Hepatocyte (in vitro differentiated cells): ENCODE results near the gene SLC26A1. TPM values are rescaled to one million over a fixed set of nuclear protein-coding genes. Genes with fewer than 3 reads are reported as not detected.

Experiments
- DNase-seq: peaks from one replicate; pipeline ENCODE4 v3.0.0-alpha.2; 2016; ENCODE audit warnings: low spot score
- H2AFZ ChIP-seq: fragments of 200-600 bp; sonication (generic); 2 replicates; pipeline ENCODE4 v1.6.0; 2016; ENCODE audit warnings: antibody characterized with exemption, mild to moderate bottlenecking
- H3K27ac ChIP-seq: fragments of 200-600 bp; sonication (generic); 2 replicates; pipeline ENCODE4 v1.5.1; 2016; ENCODE audit warnings: mild to moderate bottlenecking
- H3K27me3 ChIP-seq: fragments of 200-600 bp; sonication (generic); 2 replicates; pipeline ENCODE4 v1.6.1; 2016
- H3K36me3 ChIP-seq: fragments of 200-600 bp; sonication (generic); replicated peaks from 2 replicates; pipeline ENCODE4 v1.5.1; 2016; ENCODE audit warnings: low read depth; ENCODE audit not compliant: insufficient read depth
- H3K4me1 ChIP-seq: fragments of 200-600 bp; sonication (generic); 2 replicates; pipeline ENCODE4 v1.5.1; 2016; ENCODE audit warnings: mild to moderate bottlenecking, moderate library complexity; ENCODE audit not compliant: insufficient read depth
- H3K4me2 ChIP-seq: fragments of 200-600 bp; sonication (generic); 2 replicates; pipeline ENCODE4 v1.6.0; 2016
- H3K4me3 ChIP-seq: fragments of 200-600 bp; sonication (generic); 2 replicates; pipeline ENCODE4 v1.5.1; 2016; ENCODE audit warnings: mild to moderate bottlenecking
- H3K79me2 ChIP-seq: fragments of 200-600 bp; sonication (generic); 2 replicates; pipeline ENCODE4 v1.6.0; 2017; ENCODE audit warnings: mild to moderate bottlenecking
- H3K9me2 ChIP-seq: fragments of 200-600 bp; sonication (generic); replicated peaks from 2 replicates; pipeline ENCODE4 v1.6.0; 2017; ENCODE audit warnings: mild to moderate bottlenecking; ENCODE audit not compliant: insufficient read depth
- H3K9me3 ChIP-seq: fragments of 200-600 bp; sonication (generic); 2 replicates; pipeline ENCODE4 v1.5.1; 2016; ENCODE audit warnings: low read depth, mild to moderate bottlenecking
- H4K20me1 ChIP-seq: fragments of 200-600 bp; sonication (generic); 2 replicates; pipeline ENCODE4 v1.6.0; 2016; ENCODE audit warnings: mild to moderate bottlenecking; ENCODE audit not compliant: insufficient read depth, poor library complexity, severe bottlenecking
- CTCF ChIP-seq: fragments of 200-600 bp; sonication (generic); IDR thresholded peaks from 2 replicates; pipeline ENCODE4 v1.5.1; 2016; ENCODE audit warnings: antibody characterized with exemption, mild to moderate bottlenecking; ENCODE audit not compliant: poor library complexity
- EZH2 ChIP-seq: fragments of 200-600 bp; sonication (generic); IDR thresholded peaks from 2 replicates; pipeline ENCODE4 v1.6.1; 2016; ENCODE audit warnings: antibody characterized with exemption, mild to moderate bottlenecking, borderline replicate concordance
- EZH2phosphoT487 ChIP-seq: fragments of 200-600 bp; sonication (generic); IDR thresholded peaks from one replicate; pipeline ENCODE4 v1.6.1; 2018; ENCODE audit warnings: antibody characterized with exemption, mild to moderate bottlenecking, low read depth, moderate library complexity; ENCODE audit not compliant: unreplicated experiment, severe bottlenecking
- WGBS: methylation state at CpG from one replicate; pipeline ENCODE4 v1.1.6; 2016; ENCODE audit warnings: low lambda C conversion rate; ENCODE audit errors: missing lambda C conversion rate; 5-methylcytosine and 5-hydroxymethylcytosine counted together
- polyA plus RNA-seq: library from polyadenylated mRNA; unstranded; fragments of >200 nt; fragmentation: Nextera tagmentation; extraction: Ambion mirVana; gene quantifications from 2 replicates; pipeline ENCODE4 v1.2.1, GENCODE V29; 2016
- total RNA-seq: library from RNA; depleted of rRNA; stranded (reverse); fragments of >200 nt; gene quantifications from 2 replicates; pipeline ENCODE4 v1.2.3, GENCODE V29; 2014

Gene SLC26A1
- total and polyA plus RNA-seq, 2 experiments from 2014 or later, result 9.0 to 12.6 TPM

GRCh38 chr4:1015746-1016145, 22.5 kb upstream of the SLC26A1 start:
- no peak for DNase-seq
- Histone ChIP-seq H3K79me2 (peaks cover 12% of the 10 kb centered on the region), H3K4me3 (no peak overlapping the region), H3K4me1 (peaks cover 16% of the 10 kb centered on the region), H3K36me3 (no peaks in the 10 kb centered on the region), H2AFZ (no peak overlapping the region), H4K20me1 (no peaks in the 10 kb centered on the region), H3K4me2 (no peak overlapping the region), H3K9me3 (no peaks in the 10 kb centered on the region), H3K27ac (no peak overlapping the region), H3K27me3 (no peaks in the 10 kb centered on the region), H3K9me2 (no peaks in the 10 kb centered on the region)
- TF ChIP-seq CTCF (no peak), EZH2phosphoT487 (no peak), EZH2 (no peak)
- 94% methylated on average over 10 of the region's 10 CpGs for WGBS

DNA sequence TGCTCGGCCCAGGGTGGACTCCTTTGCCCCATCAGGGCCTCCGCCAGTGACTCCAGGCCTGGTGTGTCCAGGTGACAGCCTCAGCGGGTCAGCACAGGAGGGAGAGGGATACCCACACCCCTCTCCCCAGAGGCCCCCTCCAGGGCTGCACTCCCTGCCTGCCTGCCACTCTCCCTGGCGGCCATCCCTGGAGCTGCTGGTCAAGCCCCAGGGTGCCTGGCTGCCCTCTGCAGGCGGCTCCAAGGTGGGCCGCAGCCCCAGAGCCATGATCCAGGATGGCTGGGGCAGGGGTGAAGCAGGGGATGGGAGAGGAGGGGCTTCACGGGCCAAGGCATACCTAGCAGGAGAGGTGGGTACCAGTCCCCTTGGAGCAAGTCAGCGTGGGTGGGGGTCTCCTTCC, 22.0 kb upstream of the SLC26A1 start:
- no peak for DNase-seq

GRCh38 chr4:1014291-1015167, 21.3 kb upstream of the SLC26A1 start:
- no peaks in the 10 kb centered on the region for H3K36me3 ChIP-seq
- H3K9me2 ChIP-seq, result no peaks in the 10 kb centered on the region
- H3K27ac ChIP-seq, result no peak overlapping the region
- no peak overlapping the region for H3K4me2 ChIP-seq
- WGBS, result 86% methylated on average over 35 of the region's 36 CpGs
- H2AFZ ChIP-seq, result no peak overlapping the region
- no peak overlapping the region for H3K4me3 ChIP-seq
- H3K9me3 ChIP-seq, result no peaks in the 10 kb centered on the region
- no peaks in the 10 kb centered on the region for H3K27me3 ChIP-seq
- TF ChIP-seq CTCF (no peak), EZH2phosphoT487 (no peak), EZH2 (no peak)
- H3K79me2 ChIP-seq, result peaks cover 12% of the 10 kb centered on the region
- H4K20me1 ChIP-seq, result no peaks in the 10 kb centered on the region
- H3K4me1 ChIP-seq, result peaks cover 22% of the 10 kb centered on the region
- no peak for DNase-seq

More for the DNA sequence above, 22.0 kb upstream of the SLC26A1 start:
- H3K36me3 ChIP-seq, result no peaks in the 10 kb centered on the region
- no peak overlapping the region for H2AFZ ChIP-seq
- H3K79me2 ChIP-seq, result peaks cover 12% of the 10 kb centered on the region
- H3K9me3 ChIP-seq, result no peaks in the 10 kb centered on the region
- H3K4me3 ChIP-seq, result no peak overlapping the region
- H4K20me1 ChIP-seq, result no peaks in the 10 kb centered on the region
- H3K4me2 ChIP-seq, result no peak overlapping the region
- H3K4me1 ChIP-seq, result peaks cover 20% of the 10 kb centered on the region
- no peak overlapping the region for H3K27ac ChIP-seq
- H3K9me2 ChIP-seq, result no peaks in the 10 kb centered on the region
- no peaks in the 10 kb centered on the region for H3K27me3 ChIP-seq
- TF ChIP-seq EZH2phosphoT487 (no peak), EZH2 (no peak), CTCF (no peak)
- 94% methylated on average over 6 of the region's 8 CpGs for WGBS
